HepG2 (cell line): ENCODE results near the gene TMEM80. TPM values are rescaled to one million over a fixed set of nuclear protein-coding genes. Genes with fewer than 3 reads are reported as not detected.

Source experiments
- ATF3 ChIP-seq: sonication (generic); formaldehyde crosslinking; IDR thresholded peaks from 2 replicates; pipeline ENCODE4 v1.4.0; 2020; ENCODE audit warnings: missing genetic modification reagents
- ATF7 ChIP-seq, 2 experiments: fragments of 450-650 bp in 1 of 2; sonication (generic) in 1 of 2; formaldehyde crosslinking in 1 of 2; IDR thresholded peaks; 2 replicates each; pipeline versions ENCODE4 v1.4.0 to v1.6.1; 2016 to 2020; ENCODE audit warnings: antibody characterized with exemption in 1 of 2, mild to moderate bottlenecking in 1 of 2, missing genetic modification reagents in 1 of 2
- CAMTA2 ChIP-seq: sonication (generic); formaldehyde crosslinking; IDR thresholded peaks from 2 replicates; pipeline ENCODE4 v1.4.0; 2020; ENCODE audit warnings: mild to moderate bottlenecking, missing genetic modification reagents, borderline replicate concordance
- CENPBD1 ChIP-seq: sonication (generic); formaldehyde crosslinking; IDR thresholded peaks from 2 replicates; pipeline ENCODE4 v1.8.0; 2022; ENCODE audit warnings: missing genetic modification reagents, low read depth, mild to moderate bottlenecking, borderline replicate concordance
- GTF3A ChIP-seq: sonication (generic); formaldehyde crosslinking; conservative IDR thresholded peaks from 2 replicates; pipeline ENCODE4 v1.4.0; 2020; ENCODE audit warnings: mild to moderate bottlenecking, missing genetic modification reagents
- MAFF ChIP-seq: IDR thresholded peaks from 2 replicates; pipeline ENCODE4 v1.6.1; 2011; ENCODE audit warnings: low read depth, low read length, improper control_type of control experiment
- MAFG ChIP-seq: sonication (generic); formaldehyde crosslinking; IDR thresholded peaks from 2 replicates; pipeline ENCODE4 v1.5.1; 2020; ENCODE audit warnings: mild to moderate bottlenecking, missing genetic modification reagents
- NBN ChIP-seq: fragments of 450-650 bp; conservative IDR thresholded peaks from 2 replicates; pipeline ENCODE4 v1.6.1; 2017
- PAF1 ChIP-seq: IDR thresholded peaks from 2 replicates; pipeline ENCODE4 v1.6.1; 2016; ENCODE audit warnings: missing genetic modification reagents, missing compliant biosample characterization
- SNAPC4 ChIP-seq: sonication (generic); formaldehyde crosslinking; IDR thresholded peaks from 2 replicates; pipeline ENCODE4 v1.4.0; 2020; ENCODE audit warnings: mild to moderate bottlenecking, missing genetic modification reagents
- USF2 ChIP-seq, 2 experiments: sonication (generic) in 1 of 2; formaldehyde crosslinking in 1 of 2; IDR thresholded peaks; 2 replicates each; pipeline versions ENCODE4 v1.5.1 to v1.6.1; 2011 to 2020; ENCODE audit warnings: borderline replicate concordance in 1 of 2, low read depth in 1 of 2, low read length in 1 of 2, mild to moderate bottlenecking in 1 of 2, missing genetic modification reagents in 1 of 2, moderate library complexity in 1 of 2
- ZFP37 ChIP-seq: sonication (generic); formaldehyde crosslinking; IDR thresholded peaks from 2 replicates; pipeline ENCODE4 v1.4.0; 2020; ENCODE audit warnings: missing genetic modification reagents, borderline replicate concordance
- ZFY ChIP-seq: sonication (generic); formaldehyde crosslinking; IDR thresholded peaks from 2 replicates; pipeline ENCODE4 v1.4.0; 2020; ENCODE audit warnings: missing genetic modification reagents
- ZNF333 ChIP-seq: sonication (generic); formaldehyde crosslinking; IDR thresholded peaks from 2 replicates; pipeline ENCODE4 v1.4.0; 2020; ENCODE audit warnings: mild to moderate bottlenecking, missing genetic modification reagents, borderline replicate concordance
- ZNF510 ChIP-seq: sonication (generic); formaldehyde crosslinking; IDR thresholded peaks from 2 replicates; pipeline ENCODE4 v1.4.0; 2020; ENCODE audit warnings: low read depth, mild to moderate bottlenecking, missing genetic modification reagents
- ZNF552 ChIP-seq: sonication (generic); formaldehyde crosslinking; IDR thresholded peaks from 2 replicates; pipeline ENCODE4 v1.9.0; 2022; ENCODE audit warnings: missing genetic modification reagents, mild to moderate bottlenecking, borderline replicate concordance
- polyA plus RNA-seq, 8 experiments: library from polyadenylated mRNA; depleted of rRNA in 3 of 8; stranded (reverse) in 7 of 8; unstranded in 1 of 8; fragments of >200 nt; fragmentation: Illumina TruSeq in 4 of 8; extraction: Trizol in 4 of 8; gene quantifications; 2 replicates each; pipeline versions ENCODE4 v1.2.1 to v1.2.3, GENCODE V29; 2011 to 2016; ENCODE audit warnings: low read depth in 4 of 8, missing spikeins in 1 of 8, mixed read lengths in 1 of 8; ENCODE audit not compliant: insufficient read depth in 1 of 8
- total RNA-seq, 5 experiments: library from RNA; depleted of rRNA; stranded (reverse); fragments of >200 nt; fragmentation: Illumina TruSeq; extraction: Trizol; gene quantifications; 2 replicates each; pipeline ENCODE4 v1.2.3, GENCODE V29; 2016; ENCODE audit warnings: low read depth in 1 of 5
- TF ChIP-seq, protein P1 (sequence below): IDR thresholded peaks from 2 replicates; pipeline ENCODE4 v1.6.1; 2016; ENCODE audit warnings: control low read depth

The TMEM80 gene
- total and polyA plus RNA-seq, 2 of the 13 experiments (the other 11 are each of a cell fraction or from before 2014, with no cell fraction given), result 5.6 to 17.1 TPM

GRCh38 chr11:746289-747157, 50.9 kb downstream of the TMEM80 start (continued):
- TF ChIP-seq, protein P1, sequence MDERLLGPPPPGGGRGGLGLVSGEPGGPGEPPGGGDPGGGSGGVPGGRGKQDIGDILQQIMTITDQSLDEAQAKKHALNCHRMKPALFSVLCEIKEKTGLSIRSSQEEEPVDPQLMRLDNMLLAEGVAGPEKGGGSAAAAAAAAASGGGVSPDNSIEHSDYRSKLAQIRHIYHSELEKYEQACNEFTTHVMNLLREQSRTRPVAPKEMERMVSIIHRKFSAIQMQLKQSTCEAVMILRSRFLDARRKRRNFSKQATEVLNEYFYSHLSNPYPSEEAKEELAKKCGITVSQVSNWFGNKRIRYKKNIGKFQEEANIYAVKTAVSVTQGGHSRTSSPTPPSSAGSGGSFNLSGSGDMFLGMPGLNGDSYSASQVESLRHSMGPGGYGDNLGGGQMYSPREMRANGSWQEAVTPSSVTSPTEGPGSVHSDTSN (CRISPR knock-in tag), result no peak
- TF ChIP-seq ZFY (CRISPR knock-in tag) (no peak), NBN (no peak), ZNF510 (CRISPR knock-in tag) (0 out of 2 replicates have a peak, but pooled peaks have one; percentile 66), CAMTA2 (CRISPR knock-in tag) (0 out of 2 replicates have a peak, but pooled peaks have one; percentile 2), USF2 (IDR thresholded peaks at IDR 0.05; ENCODE audit: low read depth, low read length) (no peak), USF2 (CRISPR knock-in tag; IDR thresholded peaks at IDR 0.05; ENCODE audit: borderline replicate concordance) (no peak), ZFP37 (CRISPR knock-in tag) (no peak), GTF3A (0 out of 2 replicates have a peak, but pooled peaks have one; percentile 27), ATF3 (CRISPR knock-in tag) (no peak; the same call in 1 of the 2 replicates), ATF7 (IDR thresholded peaks at IDR 0.05) (no peak), ATF7 (CRISPR knock-in tag; IDR thresholded peaks at IDR 0.05) (no peak), MAFF (peak; percentile 91), ZNF333 (no peak), SNAPC4 (no peak), PAF1 (no peak), MAFG (CRISPR knock-in tag) (peak; percentile 73), CENPBD1 (CRISPR knock-in tag) (no peak), ZNF552 (CRISPR knock-in tag) (no peak)
